GM18951 (cell line): ENCODE data around the gene NEMF.

ENCODE experiments used
- POLR2A ChIP-seq: IDR thresholded peaks from 4 replicates; pipeline ENCODE4 v1.6.1; 2011; ENCODE audit warnings: mild to moderate bottlenecking; ENCODE audit not compliant: insufficient read length, insufficient read depth; ENCODE audit errors: extremely low read depth
- in situ Hi-C: fragments of 300-500 bp; cut with MboI; formaldehyde crosslinking; loops from one replicate; pipeline ENCODE4 v1.12.0; 2022; ENCODE audit warnings: low sequenced_read_pairs, mixed read lengths, inconsistent platforms; ENCODE audit not compliant: unreplicated experiment

NEMF gene

GRCh38 chr14:49886523-49886922 lies 33.9 kb upstream of the NEMF start:
- in situ Hi-C loops: no loop called here
- TF ChIP-seq POLR2A: no peak

GRCh38 chr14:49882826-49883694 lies 30.5 kb upstream of the NEMF start:
- TF ChIP-seq POLR2A: no peak
- in situ Hi-C loops: no loop called here

- TF ChIP-seq POLR2A: no peak
- in situ Hi-C loops: no loop called here
These were observed 28.9 kb upstream of the NEMF start for GRCh38 chr14:49881350-49882001.

- in situ Hi-C loops: no loop called here
- no peak for TF ChIP-seq POLR2A
These were observed 27.9 kb upstream of the NEMF start for GRCh38 chr14:49880267-49881064.

GRCh38 chr14:49879646-49880204 lies 27.1 kb upstream of the NEMF start:
- in situ Hi-C loops: no loop called here
- no peak for TF ChIP-seq POLR2A

- in situ Hi-C loops: no loop called here
- no peak for TF ChIP-seq POLR2A
These were observed 24.1 kb upstream of the NEMF start for GRCh38 chr14:49876563-49877127.

GRCh38 chr14:49875640-49876198 lies 23.1 kb upstream of the NEMF start:
- in situ Hi-C loops: no loop called here
- no peak for TF ChIP-seq POLR2A

GRCh38 chr14:49873548-49873947 lies 21.0 kb upstream of the NEMF start:
- in situ Hi-C loops: loop anchor here (25.0 kb wide), 1 partner anchor 664 kb away; the partner anchor contains the start of gene MAP4K5

- TF ChIP-seq POLR2A: no peak
- in situ Hi-C loops: loop anchor here (25.0 kb wide), 1 partner anchor 666 kb away; the partner anchor contains the start of gene MAP4K5
These were observed 18.3 kb upstream of the NEMF start for GRCh38 chr14:49870908-49871307.

- TF ChIP-seq POLR2A: no peak
- in situ Hi-C loops: loop anchor here (5.0 to 25.0 kb wide), 2 partner anchors 229 to 669 kb away; partner anchors contain the start of gene MAP4K5
These were observed 16.1 kb upstream of the NEMF start for GRCh38 chr14:49868720-49869114.

GRCh38 chr14:49867831-49868719 lies 15.5 kb upstream of the NEMF start:
- in situ Hi-C loops: loop anchor here (5.0 to 25.0 kb wide), 2 partner anchors 229 to 669 kb away; partner anchors contain the start of gene MAP4K5
- TF ChIP-seq POLR2A: peak; percentile 89
